Measurements from ENCODE around the gene ALPK3. TPM values are rescaled to one million over a fixed set of nuclear protein-coding genes. Genes with fewer than 3 reads are reported as not detected.

The ALPK3 gene
- total and polyA plus RNA-seq, 2 donors (not counting 3 experiments of a cell fraction or from before 2014, with no cell fraction given): 18.4 to 36.2 TPM

- Histone ChIP-seq H4K20me1 (replicated peaks; ENCODE audit: control insufficient read depth, extremely low read depth, insufficient read depth, low read length) (no peaks in the 10 kb centered on the region), H3K4me3 (replicated peaks in 1 of 3; ENCODE audit: insufficient read depth in 1 of 3, low read depth in 1 of 3, low read length in 3 of 3) (no peak overlapping the region), H3K79me2 (ENCODE audit: control insufficient read depth, insufficient read depth, low read length) (peaks cover 40% of the 10 kb centered on the region), H3K9me3 (replicated peaks; ENCODE audit: control insufficient read depth, insufficient read depth, low read length) (no peaks in the 10 kb centered on the region), H2AFZ (ENCODE audit: low read depth, low read length) (no peak overlapping the region), H3K4me1 (ENCODE audit: control insufficient read depth, extremely low read depth, insufficient read depth, low read length) (no peaks in the 10 kb centered on the region), H3K27me3 (ENCODE audit: control insufficient read depth in 2 of 2, insufficient read depth in 2 of 2, low read length in 2 of 2) (no peaks in the 10 kb centered on the region), H3K27ac (ENCODE audit: insufficient read depth, low read depth, low read length) (no peak overlapping the region), H3K9me1 (replicated peaks; ENCODE audit: control insufficient read depth, extremely low read depth, insufficient read depth, low read length) (no peaks in the 10 kb centered on the region), H3K4me2 (ENCODE audit: insufficient read depth, low read length) (no peak overlapping the region), H3K36me3 (ENCODE audit: control insufficient read depth in 2 of 2, extremely low read depth in 1 of 2, insufficient read depth in 2 of 2, low read length in 2 of 2) (peaks cover 3 to 8% of the 10 kb centered on the region in 2 experiments), H3K9ac (replicated peaks; ENCODE audit: extremely low read depth, insufficient read depth, low read length) (no peak overlapping the region)
- DNase-seq (ENCODE audit: low read depth, low spot score) (no peak), FAIRE-seq (no peak)
- BruUV-seq (replicated peaks): no TSS peak
- intact Hi-C loops (cut with micrococcal nuclease) (no loop called here), dilution Hi-C loops (cut with MboI; ENCODE audit: extremely low pct_ligation_motif_present, low sequenced_read_pairs) (no loop called here)
- ChIA-PET CTCF (interaction anchor here (1.8 kb wide), 1 partner anchor 190 kb away, joined by 3 read pairs; no protein-coding TSS in a partner anchor), POLR2A (no interaction called here)
- TF ChIP-seq MAX (IDR thresholded peaks at IDR 0.05; ENCODE audit: insufficient read depth, insufficient read length): no peak
- no peak for TF ChIP-seq POLR2A (IDR thresholded peaks at IDR 0.05; ENCODE audit: low read depth, low read length)
- TF ChIP-seq GATA2 (IDR thresholded peaks at IDR 0.05; ENCODE audit: insufficient read depth, insufficient read length, low read depth, low read length): no peak
- no peak for TF ChIP-seq JUN (IDR thresholded peaks at IDR 0.05; ENCODE audit: borderline replicate concordance, insufficient read depth, insufficient read length, low read depth)
- TF ChIP-seq FOS (IDR thresholded peaks at IDR 0.05; ENCODE audit: borderline replicate concordance, insufficient read depth, low read length): no peak
- no peak for TF ChIP-seq EZH2 (IDR thresholded peaks at IDR 0.05; ENCODE audit: borderline replicate concordance, low read depth, low read length, severe bottlenecking)
- TF ChIP-seq MYC (IDR thresholded peaks at IDR 0.05; ENCODE audit: low read depth, low read length): no peak
Measured at GRCh38 chr15:84789762-84790161, 27.4 kb upstream of the ALPK3 start.

GRCh38 chr15:84790676-84791075, 26.5 kb upstream of the ALPK3 start:
- POLR2A ChIA-PET: no interaction called here
- H3K27me3 ChIP-seq (ENCODE audit: control insufficient read depth in 2 of 2, insufficient read depth in 2 of 2, low read length in 2 of 2): no peaks in the 10 kb centered on the region
- H3K79me2 ChIP-seq (ENCODE audit: control insufficient read depth, insufficient read depth, low read length): peaks cover 40% of the 10 kb centered on the region
- dilution Hi-C loops (cut with MboI; ENCODE audit: extremely low pct_ligation_motif_present, low sequenced_read_pairs) (no loop called here), intact Hi-C loops (cut with micrococcal nuclease) (no loop called here)
- no peak overlapping the region for H3K4me2 ChIP-seq (ENCODE audit: insufficient read depth, low read length)
- no peaks in the 10 kb centered on the region for H3K4me1 ChIP-seq (ENCODE audit: control insufficient read depth, extremely low read depth, insufficient read depth, low read length)
- no peaks in the 10 kb centered on the region for H3K9me3 ChIP-seq (replicated peaks; ENCODE audit: control insufficient read depth, insufficient read depth, low read length)
- no peak overlapping the region for H2AFZ ChIP-seq (ENCODE audit: low read depth, low read length)
- CTCF ChIA-PET: interaction anchor here (1.8 kb wide), 1 partner anchor 191 kb away, joined by 3 read pairs; no protein-coding TSS in a partner anchor
- H3K9me1 ChIP-seq (replicated peaks; ENCODE audit: control insufficient read depth, extremely low read depth, insufficient read depth, low read length): no peaks in the 10 kb centered on the region
- no peak for TF ChIP-seq MYC (IDR thresholded peaks at IDR 0.05; ENCODE audit: low read depth, low read length)
- no peak for TF ChIP-seq POLR2A (IDR thresholded peaks at IDR 0.05; ENCODE audit: low read depth, low read length)
- no peak for TF ChIP-seq POLR2AphosphoS5 (IDR thresholded peaks at IDR 0.05; ENCODE audit: insufficient read depth, low read depth, low read length)
- no peak for TF ChIP-seq MAX (IDR thresholded peaks at IDR 0.05; ENCODE audit: insufficient read depth, insufficient read length)
- FAIRE-seq (no peak), DNase-seq (ENCODE audit: low read depth, low spot score) (no peak)
- no peak overlapping the region for H3K9ac ChIP-seq (replicated peaks; ENCODE audit: extremely low read depth, insufficient read depth, low read length)
- H3K27ac ChIP-seq (ENCODE audit: insufficient read depth, low read depth, low read length): no peak overlapping the region
- H4K20me1 ChIP-seq (replicated peaks; ENCODE audit: control insufficient read depth, extremely low read depth, insufficient read depth, low read length): no peaks in the 10 kb centered on the region
- no peak overlapping the region for H3K4me3 ChIP-seq (replicated peaks in 1 of 3; ENCODE audit: insufficient read depth in 1 of 3, low read depth in 1 of 3, low read length in 3 of 3)
- BruUV-seq (replicated peaks): no TSS peak
- H3K36me3 ChIP-seq (ENCODE audit: control insufficient read depth in 2 of 2, extremely low read depth in 1 of 2, insufficient read depth in 2 of 2, low read length in 2 of 2): peaks cover 2 to 8% of the 10 kb centered on the region in 2 experiments

Data from endothelial cell of umbilical vein (primary cell).